DMS79 (cell line): ENCODE results near the gene ISCA1.

Source experiments
- DNase-seq: peaks from one replicate; lab custom pipeline; 2025; lab: John Stamatoyannopoulos, UW

ISCA1 gene

DNA sequence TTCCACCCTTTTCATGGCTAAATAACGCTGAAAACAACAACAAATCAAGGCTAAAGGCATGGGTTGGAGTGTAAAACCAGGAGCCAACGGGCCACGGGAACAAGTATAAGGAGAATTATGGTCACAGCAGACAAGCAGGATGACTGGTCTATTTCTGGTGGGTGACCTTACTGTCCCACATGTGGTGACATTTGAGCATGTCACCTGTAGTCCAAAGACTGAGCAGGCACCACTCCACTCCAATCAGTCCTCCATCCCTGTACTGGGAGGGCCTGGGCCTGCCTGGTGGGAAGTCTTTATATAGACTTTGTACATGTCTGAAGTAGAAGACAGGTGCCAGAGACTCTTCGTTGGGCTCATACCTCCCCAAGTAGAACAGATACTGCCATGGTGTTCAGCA, 59.7 kb downstream of the ISCA1 start:
- DNase-seq = no peak

DNA sequence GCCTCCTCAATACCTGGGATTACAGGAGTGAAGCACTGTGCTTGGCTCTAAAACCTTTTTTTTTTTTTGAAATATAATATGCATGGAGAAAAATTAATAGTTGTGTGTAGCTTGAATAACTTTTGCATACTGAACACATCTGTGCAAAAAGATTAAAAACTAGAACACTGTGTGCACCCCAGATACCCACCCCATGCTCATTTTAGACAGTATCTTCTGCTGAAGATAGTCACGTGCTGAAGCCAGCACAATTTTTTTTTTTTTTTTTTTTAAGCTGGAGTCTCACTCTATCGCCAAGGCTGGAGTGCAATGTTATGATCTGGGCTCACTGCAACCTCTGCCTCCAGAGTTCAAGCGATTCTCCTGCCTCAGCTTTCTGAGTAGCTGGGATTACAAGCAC, 62.7 kb downstream of the ISCA1 start:
- no peak for DNase-seq

DNA sequence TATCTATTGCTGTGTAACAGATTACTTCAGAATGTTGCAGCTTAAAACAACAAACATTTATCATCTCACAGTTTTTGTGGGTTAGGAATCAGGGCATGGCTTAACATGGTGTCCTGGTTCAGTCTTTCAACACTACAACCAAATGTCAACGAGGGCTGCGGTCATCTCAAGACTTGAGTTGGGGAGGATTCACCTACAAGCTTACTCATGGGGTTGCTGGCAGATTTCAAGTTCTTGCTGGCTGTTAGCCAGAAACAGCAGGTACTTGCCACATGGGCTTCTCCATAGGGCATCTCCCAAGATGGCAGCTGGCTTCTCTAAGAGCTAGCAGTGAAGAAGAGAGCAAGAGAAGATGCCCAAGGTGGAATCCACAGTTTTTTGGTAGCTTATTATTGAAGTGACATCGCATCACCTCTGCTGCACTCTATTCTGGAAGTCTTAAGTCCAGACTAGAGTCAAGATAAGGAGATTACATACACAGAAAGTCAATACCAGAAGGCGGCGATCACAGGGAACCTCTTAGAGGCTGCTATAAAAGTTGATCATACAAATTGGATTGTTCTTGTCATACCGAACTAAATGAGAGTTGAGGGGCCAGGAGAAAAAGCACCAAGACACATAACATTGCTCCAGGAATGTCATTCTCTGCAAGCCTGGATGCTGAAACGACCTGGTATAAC, 65.1 kb downstream of the ISCA1 start:
- DNase-seq = no peak
